SK-N-SH (cell line): ENCODE results near the gene MAGI2.

ENCODE experiments used
- CTCF ChIP-seq: fragments of 200-600 bp; sonication (generic); IDR thresholded peaks from 2 replicates; pipeline ENCODE4 v1.6.1; 2017; ENCODE audit warnings: antibody characterized with exemption, mild to moderate bottlenecking, moderate library complexity
- ELF1 ChIP-seq: IDR thresholded peaks from 2 replicates; pipeline ENCODE4 v1.4.0; 2012
- EZH2phosphoT487 ChIP-seq: fragments of 200-600 bp; sonication (generic); IDR thresholded peaks from 2 replicates; pipeline ENCODE4 v1.6.1; 2017; ENCODE audit warnings: low read depth, mixed run types, mild to moderate bottlenecking, antibody characterized with exemption, moderate library complexity, borderline replicate concordance
- FOSL2 ChIP-seq: IDR thresholded peaks from 2 replicates; pipeline ENCODE4 v1.4.0; 2012; ENCODE audit warnings: low read depth, mild to moderate bottlenecking, moderate library complexity, borderline replicate concordance
- MXI1 ChIP-seq: IDR thresholded peaks from 2 replicates; pipeline ENCODE4 v1.6.1; 2012; ENCODE audit warnings: mild to moderate bottlenecking, low read depth, low read length, improper control_type of control experiment
- POLR2AphosphoS5 ChIP-seq: IDR thresholded peaks from 2 replicates; pipeline ENCODE4 v1.6.1; 2012; ENCODE audit warnings: low read depth, low read length
- RFX5 ChIP-seq: IDR thresholded peaks from 2 replicates; pipeline ENCODE4 v1.6.1; 2012; ENCODE audit warnings: mild to moderate bottlenecking, improper control_type of control experiment, low read length
- TCF12 ChIP-seq: IDR thresholded peaks from 2 replicates; pipeline ENCODE4 v1.4.0; 2012
- USF1 ChIP-seq: IDR thresholded peaks from 2 replicates; pipeline ENCODE4 v1.4.0; 2012; ENCODE audit warnings: low read depth, borderline replicate concordance
- TF ChIP-seq, protein P1 (sequence below): IDR thresholded peaks from 2 replicates; pipeline ENCODE4 v1.4.0; 2012; ENCODE audit warnings: low read depth

- TF ChIP-seq CTCF: no peak
- TF ChIP-seq POLR2AphosphoS5: no peak
- TF ChIP-seq, protein P1, sequence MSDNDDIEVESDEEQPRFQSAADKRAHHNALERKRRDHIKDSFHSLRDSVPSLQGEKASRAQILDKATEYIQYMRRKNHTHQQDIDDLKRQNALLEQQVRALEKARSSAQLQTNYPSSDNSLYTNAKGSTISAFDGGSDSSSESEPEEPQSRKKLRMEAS: no peak
- no peak for TF ChIP-seq FOSL2
- no peak for TF ChIP-seq EZH2phosphoT487
- TF ChIP-seq TCF12: no peak
- TF ChIP-seq RFX5: no peak
- no peak for TF ChIP-seq USF1
- no peak for TF ChIP-seq ELF1
- TF ChIP-seq MXI1: no peak
Measured at GRCh38 chr7:79377097-79377496, 76.4 kb downstream of the MAGI2 start.
